OCI-LY1 (cell line): Measurements from ENCODE around the gene SGPP2.

Experiments
- H2AFZ ChIP-seq: fragments of 200-600 bp; sonication (generic), shearing (Covaris generic); 2 replicates; pipeline ENCODE4 v1.6.0; 2014; ENCODE audit warnings: antibody characterized with exemption, mild to moderate bottlenecking, low read length
- H3F3A ChIP-seq: fragments of 200-600 bp; sonication (generic), shearing (Covaris generic); 2 replicates; pipeline ENCODE4 v1.6.0; 2014; ENCODE audit warnings: mild to moderate bottlenecking, antibody characterized with exemption, low read length, moderate library complexity; ENCODE audit not compliant: insufficient read depth
- H3K27ac ChIP-seq: fragments of 200-600 bp; sonication (generic); 2 replicates; pipeline ENCODE4 v1.5.1; 2014; ENCODE audit warnings: low read length, mixed run types, mild to moderate bottlenecking, low read depth; ENCODE audit not compliant: poor library complexity, severe bottlenecking
- H3K27me3 ChIP-seq: fragments of 200-600 bp; sonication (generic); 2 replicates; pipeline ENCODE4 v1.6.0; 2014; ENCODE audit warnings: antibody characterized with exemption, mild to moderate bottlenecking, low read length, moderate library complexity; ENCODE audit not compliant: insufficient read depth
- H3K36me3 ChIP-seq: fragments of 200-600 bp; sonication (generic); 2 replicates; pipeline ENCODE4 v1.6.1; 2014; ENCODE audit warnings: mild to moderate bottlenecking, antibody characterized with exemption, low read length, moderate library complexity, mixed read lengths; ENCODE audit not compliant: insufficient read depth
- H3K4me1 ChIP-seq: fragments of 200-600 bp; sonication (generic); 2 replicates; pipeline ENCODE4 v1.5.1; 2014; ENCODE audit warnings: mild to moderate bottlenecking, low read length, moderate library complexity; ENCODE audit not compliant: insufficient read depth, severe bottlenecking
- H3K4me2 ChIP-seq: fragments of 200-600 bp; sonication (generic), shearing (Covaris generic); 2 replicates; pipeline ENCODE4 v1.6.1; 2014; ENCODE audit warnings: low read length
- H3K4me3 ChIP-seq: fragments of 200-600 bp; sonication (generic); 2 replicates; pipeline ENCODE4 v1.5.1; 2014; ENCODE audit warnings: low read length, low read depth, mild to moderate bottlenecking, mixed read lengths; ENCODE audit not compliant: poor library complexity, severe bottlenecking
- H3K79me2 ChIP-seq: fragments of 200-600 bp; shearing (Covaris generic); 2 replicates; pipeline ENCODE4 v1.6.1; 2016; ENCODE audit warnings: mixed run types, low read length, mixed read lengths; ENCODE audit not compliant: insufficient read depth
- H3K9ac ChIP-seq: fragments of 200-600 bp; sonication (generic), shearing (Covaris generic); 2 replicates; pipeline ENCODE4 v1.6.1; 2014; ENCODE audit warnings: mild to moderate bottlenecking, low read length, mixed read lengths
- H3K9me2 ChIP-seq: fragments of 200-600 bp; sonication (generic), shearing (Covaris generic); 2 replicates; pipeline ENCODE4 v1.6.1; 2014; ENCODE audit warnings: low read depth, mild to moderate bottlenecking, low read length, mixed read lengths
- H3K9me3 ChIP-seq: fragments of 200-600 bp; shearing (Covaris generic); 2 replicates; pipeline ENCODE4 v1.6.1; 2014; ENCODE audit warnings: low read length, mixed read lengths
- H4K20me1 ChIP-seq: fragments of 200-600 bp; sonication (generic), shearing (Covaris generic); 2 replicates; pipeline ENCODE4 v1.6.0; 2016; ENCODE audit warnings: mild to moderate bottlenecking, low read length; ENCODE audit not compliant: insufficient read depth
- EZH2 ChIP-seq: fragments of 200-600 bp; sonication (generic), shearing (Covaris generic); IDR thresholded peaks from 2 replicates; pipeline ENCODE4 v1.8.0; 2017; ENCODE audit warnings: borderline replicate concordance, mixed run types, mild to moderate bottlenecking, antibody characterized with exemption, low read length, moderate library complexity, mixed read lengths
- TF ChIP-seq, protein P1 (sequence below): fragments of 200-600 bp; sonication (generic), shearing (Covaris generic); IDR thresholded peaks from 2 replicates; pipeline ENCODE4 v1.5.1; 2017; ENCODE audit warnings: mild to moderate bottlenecking, antibody characterized with exemption, low read length, moderate library complexity, mixed read lengths

SGPP2 gene

GRCh38 chr2:222381566-222381965, 42.8 kb upstream of the SGPP2 start:
- TF ChIP-seq, protein P1, sequence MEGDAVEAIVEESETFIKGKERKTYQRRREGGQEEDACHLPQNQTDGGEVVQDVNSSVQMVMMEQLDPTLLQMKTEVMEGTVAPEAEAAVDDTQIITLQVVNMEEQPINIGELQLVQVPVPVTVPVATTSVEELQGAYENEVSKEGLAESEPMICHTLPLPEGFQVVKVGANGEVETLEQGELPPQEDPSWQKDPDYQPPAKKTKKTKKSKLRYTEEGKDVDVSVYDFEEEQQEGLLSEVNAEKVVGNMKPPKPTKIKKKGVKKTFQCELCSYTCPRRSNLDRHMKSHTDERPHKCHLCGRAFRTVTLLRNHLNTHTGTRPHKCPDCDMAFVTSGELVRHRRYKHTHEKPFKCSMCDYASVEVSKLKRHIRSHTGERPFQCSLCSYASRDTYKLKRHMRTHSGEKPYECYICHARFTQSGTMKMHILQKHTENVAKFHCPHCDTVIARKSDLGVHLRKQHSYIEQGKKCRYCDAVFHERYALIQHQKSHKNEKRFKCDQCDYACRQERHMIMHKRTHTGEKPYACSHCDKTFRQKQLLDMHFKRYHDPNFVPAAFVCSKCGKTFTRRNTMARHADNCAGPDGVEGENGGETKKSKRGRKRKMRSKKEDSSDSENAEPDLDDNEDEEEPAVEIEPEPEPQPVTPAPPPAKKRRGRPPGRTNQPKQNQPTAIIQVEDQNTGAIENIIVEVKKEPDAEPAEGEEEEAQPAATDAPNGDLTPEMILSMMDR = no peak
- no peak for TF ChIP-seq EZH2
- Histone ChIP-seq H2AFZ (no peak overlapping the region), H3K4me1 (no peaks in the 10 kb centered on the region), H3K9me3 (no peaks in the 10 kb centered on the region), H3K36me3 (no peaks in the 10 kb centered on the region), H3K9me2 (no peaks in the 10 kb centered on the region), H4K20me1 (no peaks in the 10 kb centered on the region), H3K27me3 (no peaks in the 10 kb centered on the region), H3K4me2 (no peak overlapping the region), H3K4me3 (no peak overlapping the region), H3K27ac (no peak overlapping the region), H3K9ac (no peak overlapping the region), H3K79me2 (no peaks in the 10 kb centered on the region), H3F3A (no peaks in the 10 kb centered on the region)

DNA sequence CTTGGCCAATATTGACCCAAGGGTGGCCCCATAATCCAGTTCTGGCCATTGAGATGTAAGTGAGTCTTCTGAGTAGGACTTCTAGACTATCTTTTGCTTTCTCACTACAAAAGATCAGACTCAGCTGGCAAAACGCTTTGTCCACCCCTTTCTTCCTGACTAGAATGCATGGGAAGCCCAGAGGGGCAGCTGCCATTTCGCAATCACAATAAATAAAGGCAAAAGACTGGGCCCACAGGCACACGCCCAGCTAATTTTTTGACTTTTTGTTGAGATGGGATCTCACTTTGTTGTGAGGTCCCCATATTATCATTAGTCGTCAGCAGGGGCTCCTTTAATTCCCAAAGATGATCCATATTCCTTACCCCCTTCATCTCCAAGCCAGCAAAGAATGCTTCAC, 41.1 kb upstream of the SGPP2 start:
- no peaks in the 10 kb centered on the region for H4K20me1 ChIP-seq
- TF ChIP-seq EZH2 = no peak
- TF ChIP-seq, protein P1 = no peak
- H2AFZ ChIP-seq = no peak overlapping the region
- H3K9ac ChIP-seq = no peak overlapping the region
- no peaks in the 10 kb centered on the region for H3K27me3 ChIP-seq
- H3K9me2 ChIP-seq = no peaks in the 10 kb centered on the region
- no peaks in the 10 kb centered on the region for H3K79me2 ChIP-seq
- H3F3A ChIP-seq = no peaks in the 10 kb centered on the region
- H3K36me3 ChIP-seq = no peaks in the 10 kb centered on the region
- H3K4me3 ChIP-seq = no peak overlapping the region
- H3K9me3 ChIP-seq = no peaks in the 10 kb centered on the region
- no peak overlapping the region for H3K4me2 ChIP-seq
- no peak overlapping the region for H3K27ac ChIP-seq
- no peaks in the 10 kb centered on the region for H3K4me1 ChIP-seq

DNA sequence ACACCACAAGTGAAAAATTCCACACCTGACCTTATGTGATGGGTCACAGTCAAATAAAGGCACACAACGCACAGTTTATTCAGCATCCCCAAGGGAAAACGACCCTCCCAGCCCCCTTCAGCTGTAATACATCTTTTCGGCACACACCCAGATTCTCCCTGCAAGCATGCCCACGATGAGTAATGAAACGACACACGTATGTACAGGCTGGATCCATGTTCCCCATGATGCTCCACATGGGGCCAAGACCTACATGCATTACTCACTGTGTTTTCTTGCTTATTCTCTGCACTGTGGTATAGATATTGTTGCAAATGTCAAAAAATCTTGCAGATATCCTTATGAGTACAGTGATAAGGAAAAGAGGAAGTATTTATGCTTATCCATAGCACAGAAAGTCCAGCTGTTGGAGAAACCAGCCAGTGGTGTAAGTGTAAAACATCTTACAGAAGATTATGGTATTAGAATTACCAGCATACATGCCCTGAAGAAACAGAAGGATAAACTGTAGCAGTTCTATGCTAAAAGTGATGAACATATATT, 32.5 kb upstream of the SGPP2 start:
- Histone ChIP-seq H3K27me3 (no peaks in the 10 kb centered on the region), H3K4me3 (no peak overlapping the region), H3K4me2 (no peak overlapping the region), H3K27ac (no peak overlapping the region), H3K36me3 (no peaks in the 10 kb centered on the region), H3K9me2 (no peaks in the 10 kb centered on the region), H3F3A (no peaks in the 10 kb centered on the region), H4K20me1 (no peaks in the 10 kb centered on the region), H3K9me3 (no peaks in the 10 kb centered on the region), H3K4me1 (no peaks in the 10 kb centered on the region), H3K9ac (no peak overlapping the region), H2AFZ (no peak overlapping the region), H3K79me2 (no peaks in the 10 kb centered on the region)
- TF ChIP-seq, protein P1 = no peak
- TF ChIP-seq EZH2 = no peak
